Natural killer cell (primary cell): ENCODE results near the gene NTN4. TPM values are rescaled to one million over a fixed set of nuclear protein-coding genes. Genes with fewer than 3 reads are reported as not detected.

Source experiments
- ATAC-seq, 3 donors: fragments of 150-1000 bp in 2 of 3; fragments of 200-7000 bp in 1 of 3; cut with Tn5 transposase; 1 replicate in 1 of 3; 2 replicates in 2 of 3; pipeline ENCODE4 v1.10.0; 2021; ENCODE audit warnings: mild to moderate bottlenecking in 2 of 3, moderate library complexity in 2 of 3
- DNase-seq, 2 donors: peaks; one replicate each; pipeline versions ENCODE4 v3.0.0 to v3.0.0-alpha.2; 2013 to 2021; ENCODE audit warnings: mixed read lengths in 1 of 2
- H3K27ac ChIP-seq: one replicate; pipeline ENCODE4 v1.5.1; 2013; ENCODE audit warnings: mild to moderate bottlenecking, low read length
- H3K27me3 ChIP-seq: one replicate; pipeline ENCODE4 v1.6.1; 2013; ENCODE audit warnings: low read length; ENCODE audit not compliant: control insufficient read depth, insufficient read depth
- H3K36me3 ChIP-seq: one replicate; pipeline ENCODE4 v1.6.1; 2013; ENCODE audit warnings: low read length; ENCODE audit not compliant: control insufficient read depth, insufficient read depth
- H3K4me1 ChIP-seq: one replicate; pipeline ENCODE4 v1.6.1; 2013; ENCODE audit warnings: low read length; ENCODE audit not compliant: control insufficient read depth, insufficient read depth
- H3K4me3 ChIP-seq: one replicate; pipeline ENCODE4 v1.5.1; 2013; ENCODE audit warnings: low read length
- H3K9me3 ChIP-seq: one replicate; pipeline ENCODE4 v1.6.1; 2013; ENCODE audit warnings: low read length; ENCODE audit not compliant: control insufficient read depth, insufficient read depth
- H3K27ac Mint-ChIP-seq, 2 donors: one replicate each; pipeline ENCODE4 v1.8.0; 2022; ENCODE audit warnings: mild to moderate bottlenecking in 2 of 2, mixed read lengths in 2 of 2, moderate library complexity in 1 of 2
- H3K27me3 Mint-ChIP-seq, 2 donors: one replicate each; pipeline ENCODE4 v1.8.0; 2022; ENCODE audit warnings: low read depth in 2 of 2, mixed read lengths in 2 of 2
- H3K36me3 Mint-ChIP-seq: one replicate; pipeline ENCODE4 v1.8.0; 2022; ENCODE audit warnings: mixed read lengths
- H3K4me1 Mint-ChIP-seq, 2 donors: one replicate each; pipeline ENCODE4 v1.8.0; 2022; ENCODE audit warnings: mixed read lengths in 2 of 2
- H3K4me3 Mint-ChIP-seq: one replicate; pipeline ENCODE4 v1.8.0; 2022; ENCODE audit warnings: mild to moderate bottlenecking, moderate library complexity, mixed read lengths
- H3K9me3 Mint-ChIP-seq, 2 donors: one replicate each; pipeline ENCODE4 v1.8.0; 2022; ENCODE audit warnings: mixed read lengths in 2 of 2
- CTCF ChIP-seq: fragments of 200-600 bp; IDR thresholded peaks from one replicate; pipeline ENCODE4 v1.8.0; 2022; ENCODE audit warnings: antibody characterized with exemption
- WGBS: methylation state at CpG from one replicate; pipeline ENCODE4 v1.1.7; 2013; ENCODE audit warnings: missing lambda C conversion rate; ENCODE audit not compliant: insufficient coverage; 5-methylcytosine and 5-hydroxymethylcytosine counted together
- intact Hi-C: fragments of 100-400 bp; cut with micrococcal nuclease; formaldehyde crosslinking; loops from one replicate; pipeline ENCODE4 v1.14.2; 2022
- total RNA-seq, 4 donors: library from RNA; stranded (reverse); fragments of 120-200 nt in 1 of 4; gene quantifications; one replicate each; pipeline versions ENCODE4 v1.2.3 to v1.2.4, GENCODE V29; 2013 to 2022

The NTN4 gene
- total RNA-seq, 3 donors from 2014 or later (not counting 1 experiment from before 2014, with no cell fraction given) = 0.18 TPM; not detected in 2

GRCh38 chr12:95701722-95702418, 88.7 kb downstream of the NTN4 start:
- no peak overlapping the region for H3K4me3 Mint-ChIP-seq
- H3K36me3 Mint-ChIP-seq = no peaks in the 10 kb centered on the region
- intact Hi-C loops = no loop called here
- Histone ChIP-seq H3K9me3 (no peaks in the 10 kb centered on the region), H3K27me3 (no peaks in the 10 kb centered on the region), H3K36me3 (no peaks in the 10 kb centered on the region), H3K27ac (no peak overlapping the region), H3K4me1 (no peaks in the 10 kb centered on the region), H3K4me3 (no peak overlapping the region)
- DNase-seq (no peak), ATAC-seq (no peak)
- H3K27me3 Mint-ChIP-seq = peaks cover 7 to 9% of the 10 kb centered on the region in 2 donors
- H3K9me3 Mint-ChIP-seq = no peaks in the 10 kb centered on the region
- no peak for TF ChIP-seq CTCF
- 85% methylated on average over 10 of the region's 12 CpGs for WGBS
- H3K27ac Mint-ChIP-seq = no peak overlapping the region
- no peaks in the 10 kb centered on the region for H3K4me1 Mint-ChIP-seq

- Histone ChIP-seq H3K4me1 (no peaks in the 10 kb centered on the region), H3K27ac (no peak overlapping the region), H3K9me3 (no peaks in the 10 kb centered on the region), H3K4me3 (no peak overlapping the region), H3K36me3 (no peaks in the 10 kb centered on the region), H3K27me3 (no peaks in the 10 kb centered on the region)
- intact Hi-C loops = no loop called here
- WGBS = 75% methylated on average over 1 of the region's 2 CpGs
- no peaks in the 10 kb centered on the region for H3K4me1 Mint-ChIP-seq
- DNase-seq = no peak
- peaks cover 7% of the 10 kb centered on the region in 2 donors for H3K27me3 Mint-ChIP-seq
- H3K9me3 Mint-ChIP-seq = no peaks in the 10 kb centered on the region
- TF ChIP-seq CTCF = no peak
- no peaks in the 10 kb centered on the region for H3K36me3 Mint-ChIP-seq
- H3K4me3 Mint-ChIP-seq = no peak overlapping the region
- ATAC-seq = no peak
- no peak overlapping the region for H3K27ac Mint-ChIP-seq
Observed at GRCh38 chr12:95701275-95701674, 89.3 kb downstream of the NTN4 start.

GRCh38 chr12:95700316-95700785, 90.2 kb downstream of the NTN4 start:
- H3K9me3 ChIP-seq = no peaks in the 10 kb centered on the region
- H3K27ac ChIP-seq = no peak overlapping the region
- Mint-ChIP-seq H3K27ac (no peak overlapping the region), H3K4me1 (no peaks in the 10 kb centered on the region), H3K27me3 (peaks cover 6 to 7% of the 10 kb centered on the region in 2 donors), H3K4me3 (no peak overlapping the region), H3K9me3 (no peaks in the 10 kb centered on the region), H3K36me3 (no peaks in the 10 kb centered on the region)
- H3K4me1 ChIP-seq = no peaks in the 10 kb centered on the region
- no peak overlapping the region for H3K4me3 ChIP-seq
- TF ChIP-seq CTCF = no peak
- no peaks in the 10 kb centered on the region for H3K36me3 ChIP-seq
- intact Hi-C loops = no loop called here
- 45% methylated on average over 5 of the region's 7 CpGs for WGBS
- no peaks in the 10 kb centered on the region for H3K27me3 ChIP-seq
- DNase-seq (no peak), ATAC-seq (no peak)

GRCh38 chr12:95699579-95699978, 91.0 kb downstream of the NTN4 start:
- TF ChIP-seq CTCF = no peak
- intact Hi-C loops = no loop called here
- H3K4me3 Mint-ChIP-seq = no peak overlapping the region
- Histone ChIP-seq H3K36me3 (no peaks in the 10 kb centered on the region), H3K9me3 (no peaks in the 10 kb centered on the region), H3K27me3 (no peaks in the 10 kb centered on the region), H3K27ac (no peak overlapping the region), H3K4me3 (no peak overlapping the region), H3K4me1 (no peaks in the 10 kb centered on the region)
- no peaks in the 10 kb centered on the region for H3K4me1 Mint-ChIP-seq
- H3K9me3 Mint-ChIP-seq = no peaks in the 10 kb centered on the region
- DNase-seq = no peak
- no peaks in the 10 kb centered on the region for H3K36me3 Mint-ChIP-seq
- no peak for ATAC-seq
- H3K27me3 Mint-ChIP-seq = peaks cover 4 to 7% of the 10 kb centered on the region in 2 donors
- H3K27ac Mint-ChIP-seq = no peak overlapping the region
